DND-41 (cell line): ENCODE results near the gene BAD.

Source experiments
- ATAC-seq: fragments of 200-7000 bp; cut with Tn5 transposase; 3 replicates; pipeline ENCODE4 v1.9.1; 2021; ENCODE audit warnings: low read depth; ENCODE audit not compliant: insufficient read depth
- DNase-seq: peaks from one replicate; pipeline ENCODE4 v3.0.0-alpha.2; 2020
- H2AFZ ChIP-seq: 2 replicates; pipeline ENCODE4 v1.6.0; 2012; ENCODE audit warnings: low read depth, low read length
- H3K27ac ChIP-seq: 2 replicates; pipeline ENCODE4 v1.5.1; 2012; ENCODE audit warnings: low read length, inconsistent platforms
- H3K27me3 ChIP-seq: fragments of 200-600 bp; sonication (generic); 2 replicates; pipeline ENCODE4 v1.6.0; 2012; ENCODE audit warnings: low read length, mild to moderate bottlenecking, inconsistent platforms; ENCODE audit not compliant: insufficient read depth, poor library complexity
- H3K36me3 ChIP-seq: 2 replicates; pipeline ENCODE4 v1.5.1; 2012; ENCODE audit warnings: low read length, inconsistent platforms; ENCODE audit not compliant: insufficient read depth
- H3K4me1 ChIP-seq: 2 replicates; pipeline ENCODE4 v1.5.1; 2012; ENCODE audit warnings: mild to moderate bottlenecking, low read length; ENCODE audit not compliant: insufficient read depth
- H3K4me2 ChIP-seq: 2 replicates; pipeline ENCODE4 v1.6.0; 2012; ENCODE audit warnings: mild to moderate bottlenecking, moderate library complexity, low read length, inconsistent platforms; ENCODE audit not compliant: insufficient read depth
- H3K4me3 ChIP-seq, 2 experiments: fragments of 200-600 bp in 1 of 2; shearing (Covaris generic) in 1 of 2; 2 replicates each; pipeline ENCODE4 v1.5.1; 2012 to 2016; ENCODE audit warnings: inconsistent platforms in 2 of 2, low read length in 2 of 2, mild to moderate bottlenecking in 2 of 2, low read depth in 1 of 2, moderate library complexity in 1 of 2
- H3K79me2 ChIP-seq: 2 replicates; pipeline ENCODE4 v1.6.0; 2012; ENCODE audit warnings: low read length, inconsistent platforms; ENCODE audit not compliant: insufficient read depth
- H3K9ac ChIP-seq: 2 replicates; pipeline ENCODE4 v1.6.0; 2012; ENCODE audit warnings: low read depth, mild to moderate bottlenecking, inconsistent platforms, low read length, moderate library complexity
- H3K9me3 ChIP-seq: 2 replicates; pipeline ENCODE4 v1.5.1; 2012; ENCODE audit warnings: low read length, moderate library complexity, mild to moderate bottlenecking, inconsistent platforms; ENCODE audit not compliant: insufficient read depth, severe bottlenecking
- H4K20me1 ChIP-seq: 2 replicates; pipeline ENCODE4 v1.6.0; 2012; ENCODE audit warnings: low read length; ENCODE audit not compliant: insufficient read depth
- EZH2 ChIP-seq: IDR thresholded peaks from 3 replicates; pipeline ENCODE4 v1.6.1; 2012; ENCODE audit warnings: borderline replicate concordance, low read depth, mild to moderate bottlenecking, moderate library complexity, low read length, inconsistent platforms; ENCODE audit not compliant: severe bottlenecking
- TF ChIP-seq, protein P1 (sequence below): IDR thresholded peaks from 2 replicates; pipeline ENCODE4 v1.5.1; 2012; ENCODE audit warnings: borderline replicate concordance, low read length, moderate library complexity, mild to moderate bottlenecking; ENCODE audit not compliant: poor library complexity, severe bottlenecking; ENCODE audit errors: extremely low read depth

BAD gene

GRCh38 chr11:64252003-64252872, 32.2 kb downstream of the BAD start:
- Histone ChIP-seq H3K4me2 (peak overlapping the region; percentile 99), H3K36me3 (peaks cover 23% of the 10 kb centered on the region), H3K27me3 (no peaks in the 10 kb centered on the region), H4K20me1 (peaks cover 7% of the 10 kb centered on the region; the same call in 1 of the 2 replicates), H3K27ac (peak overlapping the region; percentile 65; the same call in 1 of the 2 replicates), H3K4me3 (peak overlapping the region; percentile 64 to 77; a peak in 3 of 4 replicates), H2AFZ (peak overlapping the region; percentile 97), H3K9ac (peak overlapping the region; percentile 69), H3K9me3 (no peaks in the 10 kb centered on the region), H3K4me1 (peaks cover 27% of the 10 kb centered on the region), H3K79me2 (peaks cover 7% of the 10 kb centered on the region; the same call in 1 of the 2 replicates)
- DNase-seq: no peak
- TF ChIP-seq EZH2: no peak
- TF ChIP-seq, protein P1, sequence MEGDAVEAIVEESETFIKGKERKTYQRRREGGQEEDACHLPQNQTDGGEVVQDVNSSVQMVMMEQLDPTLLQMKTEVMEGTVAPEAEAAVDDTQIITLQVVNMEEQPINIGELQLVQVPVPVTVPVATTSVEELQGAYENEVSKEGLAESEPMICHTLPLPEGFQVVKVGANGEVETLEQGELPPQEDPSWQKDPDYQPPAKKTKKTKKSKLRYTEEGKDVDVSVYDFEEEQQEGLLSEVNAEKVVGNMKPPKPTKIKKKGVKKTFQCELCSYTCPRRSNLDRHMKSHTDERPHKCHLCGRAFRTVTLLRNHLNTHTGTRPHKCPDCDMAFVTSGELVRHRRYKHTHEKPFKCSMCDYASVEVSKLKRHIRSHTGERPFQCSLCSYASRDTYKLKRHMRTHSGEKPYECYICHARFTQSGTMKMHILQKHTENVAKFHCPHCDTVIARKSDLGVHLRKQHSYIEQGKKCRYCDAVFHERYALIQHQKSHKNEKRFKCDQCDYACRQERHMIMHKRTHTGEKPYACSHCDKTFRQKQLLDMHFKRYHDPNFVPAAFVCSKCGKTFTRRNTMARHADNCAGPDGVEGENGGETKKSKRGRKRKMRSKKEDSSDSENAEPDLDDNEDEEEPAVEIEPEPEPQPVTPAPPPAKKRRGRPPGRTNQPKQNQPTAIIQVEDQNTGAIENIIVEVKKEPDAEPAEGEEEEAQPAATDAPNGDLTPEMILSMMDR: peak; percentile 52
- ATAC-seq: no peak

GRCh38 chr11:64251753-64252002, 32.8 kb downstream of the BAD start:
- Histone ChIP-seq H2AFZ (peak overlapping the region; percentile 97), H3K9ac (peak overlapping the region; percentile 69), H3K36me3 (peaks cover 22% of the 10 kb centered on the region), H3K4me1 (peaks cover 32% of the 10 kb centered on the region), H3K79me2 (peaks cover 7% of the 10 kb centered on the region; the same call in 1 of the 2 replicates), H3K4me2 (peak overlapping the region; percentile 99), H3K27ac (peak overlapping the region; percentile 65; the same call in 1 of the 2 replicates), H3K4me3 (peak overlapping the region; percentile 64 to 77; a peak in 3 of 4 replicates), H3K9me3 (no peaks in the 10 kb centered on the region), H3K27me3 (no peaks in the 10 kb centered on the region), H4K20me1 (peaks cover 7% of the 10 kb centered on the region; the same call in 1 of the 2 replicates)
- ATAC-seq (no peak), DNase-seq (no peak)
- no peak for TF ChIP-seq EZH2
- TF ChIP-seq, protein P1: no peak

DNA sequence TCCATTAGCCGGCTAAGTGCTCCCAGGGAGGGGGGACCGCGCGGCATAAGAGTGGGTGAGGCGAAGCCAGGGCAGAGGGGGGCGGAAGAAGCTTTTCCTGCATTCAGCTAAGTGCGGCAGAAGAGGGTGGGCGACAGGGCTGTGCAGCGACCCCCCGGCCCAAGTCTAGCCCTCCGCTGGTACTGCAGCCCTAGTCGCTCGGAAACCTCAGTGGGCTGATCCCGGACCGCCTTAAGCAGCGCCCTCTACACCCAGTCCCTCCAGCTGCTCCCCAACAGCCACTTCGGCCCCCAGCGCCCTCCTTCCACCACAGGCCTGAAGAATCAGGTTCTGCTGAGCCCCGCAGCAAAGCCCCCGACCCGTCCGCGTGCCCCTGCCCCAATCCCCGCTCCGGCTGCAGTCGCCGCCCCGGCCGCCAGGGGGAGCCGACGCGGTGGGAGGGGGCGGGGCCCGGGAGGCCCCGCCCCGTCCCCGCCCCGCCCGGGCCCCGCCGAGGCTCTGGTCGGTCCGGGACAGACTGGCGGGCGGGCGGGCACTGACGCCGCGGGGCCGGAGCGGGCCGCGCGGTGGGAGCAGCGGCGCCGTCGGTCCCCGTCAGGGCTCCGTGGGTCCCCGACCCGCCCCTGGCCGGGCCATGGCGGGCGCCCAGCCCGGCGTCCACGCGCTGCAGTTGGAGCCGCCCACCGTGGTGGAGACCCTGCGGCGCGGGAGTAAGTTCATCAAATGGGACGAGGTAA, 33.3 kb downstream of the BAD start, which contains the start of gene PLCB3:
Gene PLCB3 (plus strand): TSS at position 515 of the 737 bp plus-strand sequence. CDS start 120 bp downstream, at position 635.
- Histone ChIP-seq H3K4me2 (peak within 1 kb of the TSS; percentile 99), H2AFZ (peak within 1 kb of the TSS; percentile 97), H4K20me1 (peaks cover 7% of the 10 kb centered on the region; the same call in 1 of the 2 replicates), H3K36me3 (peaks cover 17% of the 10 kb centered on the region), H3K4me1 (peaks cover 32% of the 10 kb centered on the region), H3K4me3 (peak within 1 kb of the TSS; percentile 64 to 77; a peak in 3 of 4 replicates), H3K79me2 (peaks cover 8% of the 10 kb centered on the region), H3K27me3 (no peaks in the 10 kb centered on the region), H3K27ac (peak within 1 kb of the TSS; percentile 65), H3K9ac (peak within 1 kb of the TSS; percentile 69), H3K9me3 (no peaks in the 10 kb centered on the region)
- DNase-seq (peak; percentile 68), ATAC-seq (peak; percentile 56)
- no peak for TF ChIP-seq EZH2
- TF ChIP-seq, protein P1: peak; percentile 76
